WTC11 (cell line): ENCODE data around the gene ABHD11. TPM values are rescaled to one million over a fixed set of nuclear protein-coding genes. Genes with fewer than 3 reads are reported as not detected.

Experiments used
- ATAC-seq: fragments of 200-7000 bp; cut with Tn5 transposase; 2 replicates; pipeline ENCODE4 v1.10.0; 2021; ENCODE audit warnings: mild to moderate bottlenecking, moderate library complexity
- Bru-seq: library from RNA; stranded (reverse); fragments of 400-500 nt; gene quantifications from one replicate; lab custom pipeline; 2021; lab: Mats Ljungman, UMichigan
- CTCF ChIA-PET: fragments of 300-600 bp; sonication (Branson Sonifier 250); formaldehyde crosslinking; loops from one replicate; lab custom pipeline; 2021; ENCODE audit warnings: antibody characterized with exemption; lab: Charles Lee
- POLR2A ChIA-PET: fragments of 350-600 bp; sonication (Branson Sonifier 250); formaldehyde crosslinking; loops from one replicate; lab custom pipeline; 2021; ENCODE audit warnings: antibody characterized with exemption; lab: Charles Lee
- DNase-seq: peaks from one replicate; pipeline ENCODE4 v3.0.0; 2021; ENCODE audit warnings: low spot score
- H3K27ac Mint-ChIP-seq: 2 replicates; pipeline ENCODE4 v1.8.0; 2021; ENCODE audit warnings: mixed read lengths
- H3K27me3 Mint-ChIP-seq: 2 replicates; pipeline ENCODE4 v1.8.0; 2021; ENCODE audit warnings: low read depth, mild to moderate bottlenecking, moderate library complexity, mixed read lengths
- H3K36me3 Mint-ChIP-seq: 2 replicates; pipeline ENCODE4 v1.8.0; 2021; ENCODE audit warnings: mixed read lengths
- H3K4me1 Mint-ChIP-seq: 2 replicates; pipeline ENCODE4 v1.8.0; 2022; ENCODE audit warnings: mixed read lengths
- H3K4me3 Mint-ChIP-seq: 2 replicates; pipeline ENCODE4 v1.8.0; 2021; ENCODE audit warnings: mild to moderate bottlenecking, moderate library complexity, mixed read lengths
- H3K9me3 Mint-ChIP-seq: 2 replicates; pipeline ENCODE4 v1.8.0; 2021; ENCODE audit warnings: mixed read lengths
- CREB1 ChIP-seq: sonication (generic); formaldehyde crosslinking; IDR thresholded peaks from 2 replicates; pipeline ENCODE4 v1.8.0; 2023; ENCODE audit warnings: mild to moderate bottlenecking, missing genetic modification reagents
- CREM ChIP-seq: sonication (generic); formaldehyde crosslinking; IDR thresholded peaks from 2 replicates; pipeline ENCODE4 v1.8.1; 2022; ENCODE audit warnings: mild to moderate bottlenecking, missing genetic modification reagents, moderate library complexity
- ETV6 ChIP-seq: sonication (generic); formaldehyde crosslinking; IDR thresholded peaks from 2 replicates; pipeline ENCODE4 v1.8.1; 2022; ENCODE audit warnings: mild to moderate bottlenecking, missing genetic modification reagents
- FOXK1 ChIP-seq: sonication (generic); formaldehyde crosslinking; IDR thresholded peaks from 2 replicates; pipeline ENCODE4 v1.8.0; 2022; ENCODE audit warnings: mild to moderate bottlenecking, moderate library complexity, missing genetic modification reagents
- GABPB1 ChIP-seq: sonication (generic); formaldehyde crosslinking; IDR thresholded peaks from 2 replicates; pipeline ENCODE4 v1.8.1; 2023; ENCODE audit warnings: mild to moderate bottlenecking, missing genetic modification reagents
- NFE2L1 ChIP-seq: sonication (generic); formaldehyde crosslinking; IDR thresholded peaks from 2 replicates; pipeline ENCODE4 v1.8.1; 2023; ENCODE audit warnings: missing genetic modification reagents
- RELA ChIP-seq: sonication (generic); formaldehyde crosslinking; IDR thresholded peaks from 2 replicates; pipeline ENCODE4 v1.8.1; 2022; ENCODE audit warnings: missing genetic modification reagents, mild to moderate bottlenecking, borderline replicate concordance
- SMAD4 ChIP-seq: sonication (generic); formaldehyde crosslinking; IDR thresholded peaks from 2 replicates; pipeline ENCODE4 v1.8.0; 2022; ENCODE audit warnings: mild to moderate bottlenecking, missing genetic modification reagents
- SP1 ChIP-seq: sonication (generic); formaldehyde crosslinking; conservative IDR thresholded peaks from 2 replicates; pipeline ENCODE4 v1.8.1; 2022; ENCODE audit warnings: missing genetic modification reagents
- ZNF263 ChIP-seq: sonication (generic); formaldehyde crosslinking; IDR thresholded peaks from 2 replicates; pipeline ENCODE4 v1.8.1; 2022; ENCODE audit warnings: low read depth, mild to moderate bottlenecking, moderate library complexity, missing genetic modification reagents
- ZNF416 ChIP-seq: fragments of 250-450 bp; sonication (Bioruptor Pico); IDR thresholded peaks from 2 replicates; pipeline ENCODE4 v1.9.0; 2021; ENCODE audit warnings: mild to moderate bottlenecking, inconsistent platforms
- ZNF423 ChIP-seq: fragments of 250-450 bp; sonication (Bioruptor Pico); IDR thresholded peaks from 2 replicates; pipeline ENCODE4 v2.1.2; 2022; ENCODE audit warnings: mild to moderate bottlenecking, moderate library complexity
- long read RNA-seq, 3 experiments: library from RNA in 1 of 3; library from capped mRNA in 1 of 3; library from polyadenylated mRNA in 1 of 3; unstranded in 2 of 3; stranded (forward) in 1 of 3; transcript quantifications; one replicate each; pipeline ENCODE4 v2.0.0, GENCODE V29; 2021
- total RNA-seq: library from RNA; stranded (reverse); gene quantifications from 3 replicates; pipeline ENCODE4 v1.2.3, GENCODE V29; 2021
- TF ChIP-seq, protein P1 (sequence below): sonication (generic); formaldehyde crosslinking; IDR thresholded peaks from 2 replicates; pipeline ENCODE4 v1.8.0; 2023; ENCODE audit warnings: missing genetic modification reagents, mild to moderate bottlenecking, borderline replicate concordance
- TF ChIP-seq, protein P2 (sequence below): sonication (generic); formaldehyde crosslinking; IDR thresholded peaks from 2 replicates; pipeline ENCODE4 v1.8.1; 2022; ENCODE audit warnings: mild to moderate bottlenecking, missing genetic modification reagents, moderate library complexity, borderline replicate concordance
- TF ChIP-seq, protein P3 (sequence below): sonication (generic); formaldehyde crosslinking; IDR thresholded peaks from 2 replicates; pipeline ENCODE4 v1.8.0; 2022; ENCODE audit warnings: missing genetic modification reagents
- TF ChIP-seq, protein P4 (sequence below): sonication (generic); formaldehyde crosslinking; IDR thresholded peaks from 2 replicates; pipeline ENCODE4 v1.8.0; 2023; ENCODE audit warnings: mild to moderate bottlenecking, missing genetic modification reagents
- TF ChIP-seq, protein P5 (sequence below): sonication (generic); formaldehyde crosslinking; IDR thresholded peaks from 2 replicates; pipeline ENCODE4 v1.8.1; 2022; ENCODE audit warnings: low read depth, mild to moderate bottlenecking, moderate library complexity, missing genetic modification reagents, borderline replicate concordance
- TF ChIP-seq, protein P6 (sequence below): sonication (generic); formaldehyde crosslinking; IDR thresholded peaks from 2 replicates; pipeline ENCODE4 v1.8.0; 2023; ENCODE audit warnings: missing genetic modification reagents

The ABHD11 gene, protein sequence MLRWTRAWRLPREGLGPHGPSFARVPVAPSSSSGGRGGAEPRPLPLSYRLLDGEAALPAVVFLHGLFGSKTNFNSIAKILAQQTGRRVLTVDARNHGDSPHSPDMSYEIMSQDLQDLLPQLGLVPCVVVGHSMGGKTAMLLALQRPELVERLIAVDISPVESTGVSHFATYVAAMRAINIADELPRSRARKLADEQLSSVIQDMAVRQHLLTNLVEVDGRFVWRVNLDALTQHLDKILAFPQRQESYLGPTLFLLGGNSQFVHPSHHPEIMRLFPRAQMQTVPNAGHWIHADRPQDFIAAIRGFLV
- total RNA-seq: 23.8 to 27.6 TPM (median 26.5 TPM) in 3 replicates
- percentile 78 among the genes with signal in this experiment for Bru-seq, nascent RNA
- long read RNA-seq, experiment 1, transcript ABHD11-201 (6 exons, 1,483 nt): major isoform, 30 of 63 reads
- long read RNA-seq, experiment 1, partial matches to known transcripts: 12 of 63 reads
- long read RNA-seq, experiment 1, other reads (novel, unspliced or antisense): 14 of 63 reads
- long read RNA-seq, experiment 2, transcript ABHD11-201 (6 exons, 1,483 nt): major isoform, 10 of 19 reads
- long read RNA-seq, experiment 2, partial matches to known transcripts: 2 of 19 reads
- long read RNA-seq, experiment 2, other reads (novel, unspliced or antisense): 3 of 19 reads
- long read RNA-seq, experiment 3, transcript ABHD11-201 (6 exons, 1,483 nt): major isoform, 12 of 30 reads
- long read RNA-seq, experiment 3, transcript ABHD11-203 (5 exons, 812 nt): minor isoform, 6 of 30 reads
- long read RNA-seq, experiment 3, partial matches to known transcripts: 3 of 30 reads
- long read RNA-seq, experiment 3, other reads (novel, unspliced or antisense): 8 of 30 reads

DNA sequence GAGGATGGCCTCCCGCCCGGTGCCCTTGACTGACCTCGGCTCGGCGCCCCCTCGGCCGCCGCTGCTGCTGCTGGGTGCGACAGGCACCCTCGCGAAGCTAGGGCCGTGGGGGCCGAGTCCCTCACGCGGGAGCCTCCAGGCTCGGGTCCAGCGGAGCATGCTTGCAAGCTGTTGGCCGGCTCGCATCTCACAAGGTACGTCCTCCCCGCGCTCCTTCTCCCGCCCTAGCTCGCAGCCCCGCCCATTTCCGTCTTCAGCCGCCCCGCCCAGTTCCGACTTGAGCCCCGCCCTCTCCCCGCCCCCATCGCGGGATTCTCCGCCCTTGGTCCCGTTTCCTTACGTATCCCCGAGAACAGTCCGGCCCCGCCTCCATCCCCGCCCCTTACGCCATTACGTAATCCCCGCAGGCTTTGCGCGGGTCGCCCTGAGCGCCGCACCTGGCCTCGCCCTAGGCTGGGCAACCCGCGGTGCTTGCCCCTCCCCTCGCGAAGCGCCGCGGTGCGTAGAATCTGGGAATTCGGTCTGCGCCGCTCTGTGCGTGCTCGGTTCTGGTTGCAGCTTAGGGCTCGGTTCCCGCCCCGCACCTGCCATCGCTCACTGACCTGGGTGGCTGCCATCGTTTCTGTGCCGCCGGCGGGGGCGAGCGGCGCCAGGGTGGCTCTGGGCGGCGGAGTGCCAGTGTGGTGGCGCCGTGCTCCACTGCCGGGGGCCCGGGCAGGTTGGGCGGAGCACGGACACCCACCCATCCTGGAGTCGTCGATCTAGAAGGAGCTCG is at the start of gene ABHD11:
Gene ABHD11, minus strand, starts transcription at position 191 of the 775 bp plus-strand sequence. Its CDS starts 32 bp downstream, at position 159.
- ATAC-seq: peak; percentile 61
- H3K4me1 Mint-ChIP-seq: peaks cover 37% of the 10 kb centered on the region
- H3K27ac Mint-ChIP-seq: peak within 1 kb of the TSS; percentile 98
- peak within 1 kb of the TSS; percentile 93 for H3K4me3 Mint-ChIP-seq
- H3K27me3 Mint-ChIP-seq: peaks cover 28% of the 10 kb centered on the region
- DNase-seq: peak; percentile 98
- ChIA-PET POLR2A (interaction anchor here (0.5 to 7.5 kb wide), 19 partner anchors 13 to 218 kb away, joined by 3 to 91 read pairs (median 4); partner anchors contain the start of genes CLDN3, CLDN4 and METTL27), CTCF (interaction anchor here (0.6 to 4.5 kb wide), 13 partner anchors 13 to 342 kb away, joined by 3 to 22 read pairs (median 4); partner anchors contain the start of gene CLDN3)
- peaks cover 11% of the 10 kb centered on the region for H3K36me3 Mint-ChIP-seq
- H3K9me3 Mint-ChIP-seq: peaks cover 3% of the 10 kb centered on the region
- TF ChIP-seq CREB1 (CRISPR knock-in tag) (0 out of 2 replicates have a peak, but pooled peaks have one; percentile 47), SMAD4 (CRISPR knock-in tag) (no peak), ZNF416 (CRISPR knock-in tag) (0 out of 2 replicates have a peak, but pooled peaks have one; percentile 55), ZNF423 (CRISPR knock-in tag) (peak; percentile 54; the same call in 1 of the 2 replicates), ZNF263 (0 out of 2 replicates have a peak, but pooled peaks have one; percentile 46), NFE2L1 (peak; percentile 82; the same call in 1 of the 2 replicates), GABPB1 (CRISPR knock-in tag) (peak; percentile 86), SP1 (CRISPR knock-in tag) (peak; percentile 97), ETV6 (peak; percentile 83; the same call in 1 of the 2 replicates), FOXK1 (CRISPR knock-in tag) (peak; percentile 62; the same call in 1 of the 2 replicates), CREM (CRISPR knock-in tag) (0 out of 2 replicates have a peak, but pooled peaks have one; percentile 60), RELA (CRISPR knock-in tag) (no peak)
- TF ChIP-seq, protein P1, sequence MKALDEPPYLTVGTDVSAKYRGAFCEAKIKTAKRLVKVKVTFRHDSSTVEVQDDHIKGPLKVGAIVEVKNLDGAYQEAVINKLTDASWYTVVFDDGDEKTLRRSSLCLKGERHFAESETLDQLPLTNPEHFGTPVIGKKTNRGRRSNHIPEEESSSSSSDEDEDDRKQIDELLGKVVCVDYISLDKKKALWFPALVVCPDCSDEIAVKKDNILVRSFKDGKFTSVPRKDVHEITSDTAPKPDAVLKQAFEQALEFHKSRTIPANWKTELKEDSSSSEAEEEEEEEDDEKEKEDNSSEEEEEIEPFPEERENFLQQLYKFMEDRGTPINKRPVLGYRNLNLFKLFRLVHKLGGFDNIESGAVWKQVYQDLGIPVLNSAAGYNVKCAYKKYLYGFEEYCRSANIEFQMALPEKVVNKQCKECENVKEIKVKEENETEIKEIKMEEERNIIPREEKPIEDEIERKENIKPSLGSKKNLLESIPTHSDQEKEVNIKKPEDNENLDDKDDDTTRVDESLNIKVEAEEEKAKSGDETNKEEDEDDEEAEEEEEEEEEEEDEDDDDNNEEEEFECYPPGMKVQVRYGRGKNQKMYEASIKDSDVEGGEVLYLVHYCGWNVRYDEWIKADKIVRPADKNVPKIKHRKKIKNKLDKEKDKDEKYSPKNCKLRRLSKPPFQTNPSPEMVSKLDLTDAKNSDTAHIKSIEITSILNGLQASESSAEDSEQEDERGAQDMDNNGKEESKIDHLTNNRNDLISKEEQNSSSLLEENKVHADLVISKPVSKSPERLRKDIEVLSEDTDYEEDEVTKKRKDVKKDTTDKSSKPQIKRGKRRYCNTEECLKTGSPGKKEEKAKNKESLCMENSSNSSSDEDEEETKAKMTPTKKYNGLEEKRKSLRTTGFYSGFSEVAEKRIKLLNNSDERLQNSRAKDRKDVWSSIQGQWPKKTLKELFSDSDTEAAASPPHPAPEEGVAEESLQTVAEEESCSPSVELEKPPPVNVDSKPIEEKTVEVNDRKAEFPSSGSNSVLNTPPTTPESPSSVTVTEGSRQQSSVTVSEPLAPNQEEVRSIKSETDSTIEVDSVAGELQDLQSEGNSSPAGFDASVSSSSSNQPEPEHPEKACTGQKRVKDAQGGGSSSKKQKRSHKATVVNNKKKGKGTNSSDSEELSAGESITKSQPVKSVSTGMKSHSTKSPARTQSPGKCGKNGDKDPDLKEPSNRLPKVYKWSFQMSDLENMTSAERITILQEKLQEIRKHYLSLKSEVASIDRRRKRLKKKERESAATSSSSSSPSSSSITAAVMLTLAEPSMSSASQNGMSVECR (CRISPR knock-in tag): peak; percentile 27; the same call in 1 of the 2 replicates
- TF ChIP-seq, protein P2, sequence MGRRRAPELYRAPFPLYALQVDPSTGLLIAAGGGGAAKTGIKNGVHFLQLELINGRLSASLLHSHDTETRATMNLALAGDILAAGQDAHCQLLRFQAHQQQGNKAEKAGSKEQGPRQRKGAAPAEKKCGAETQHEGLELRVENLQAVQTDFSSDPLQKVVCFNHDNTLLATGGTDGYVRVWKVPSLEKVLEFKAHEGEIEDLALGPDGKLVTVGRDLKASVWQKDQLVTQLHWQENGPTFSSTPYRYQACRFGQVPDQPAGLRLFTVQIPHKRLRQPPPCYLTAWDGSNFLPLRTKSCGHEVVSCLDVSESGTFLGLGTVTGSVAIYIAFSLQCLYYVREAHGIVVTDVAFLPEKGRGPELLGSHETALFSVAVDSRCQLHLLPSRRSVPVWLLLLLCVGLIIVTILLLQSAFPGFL (CRISPR knock-in tag): no peak
- TF ChIP-seq, protein P3, sequence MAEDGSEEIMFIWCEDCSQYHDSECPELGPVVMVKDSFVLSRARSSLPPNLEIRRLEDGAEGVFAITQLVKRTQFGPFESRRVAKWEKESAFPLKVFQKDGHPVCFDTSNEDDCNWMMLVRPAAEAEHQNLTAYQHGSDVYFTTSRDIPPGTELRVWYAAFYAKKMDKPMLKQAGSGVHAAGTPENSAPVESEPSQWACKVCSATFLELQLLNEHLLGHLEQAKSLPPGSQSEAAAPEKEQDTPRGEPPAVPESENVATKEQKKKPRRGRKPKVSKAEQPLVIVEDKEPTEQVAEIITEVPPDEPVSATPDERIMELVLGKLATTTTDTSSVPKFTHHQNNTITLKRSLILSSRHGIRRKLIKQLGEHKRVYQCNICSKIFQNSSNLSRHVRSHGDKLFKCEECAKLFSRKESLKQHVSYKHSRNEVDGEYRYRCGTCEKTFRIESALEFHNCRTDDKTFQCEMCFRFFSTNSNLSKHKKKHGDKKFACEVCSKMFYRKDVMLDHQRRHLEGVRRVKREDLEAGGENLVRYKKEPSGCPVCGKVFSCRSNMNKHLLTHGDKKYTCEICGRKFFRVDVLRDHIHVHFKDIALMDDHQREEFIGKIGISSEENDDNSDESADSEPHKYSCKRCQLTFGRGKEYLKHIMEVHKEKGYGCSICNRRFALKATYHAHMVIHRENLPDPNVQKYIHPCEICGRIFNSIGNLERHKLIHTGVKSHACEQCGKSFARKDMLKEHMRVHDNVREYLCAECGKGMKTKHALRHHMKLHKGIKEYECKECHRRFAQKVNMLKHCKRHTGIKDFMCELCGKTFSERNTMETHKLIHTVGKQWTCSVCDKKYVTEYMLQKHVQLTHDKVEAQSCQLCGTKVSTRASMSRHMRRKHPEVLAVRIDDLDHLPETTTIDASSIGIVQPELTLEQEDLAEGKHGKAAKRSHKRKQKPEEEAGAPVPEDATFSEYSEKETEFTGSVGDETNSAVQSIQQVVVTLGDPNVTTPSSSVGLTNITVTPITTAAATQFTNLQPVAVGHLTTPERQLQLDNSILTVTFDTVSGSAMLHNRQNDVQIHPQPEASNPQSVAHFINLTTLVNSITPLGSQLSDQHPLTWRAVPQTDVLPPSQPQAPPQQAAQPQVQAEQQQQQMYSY: peak; percentile 41
- TF ChIP-seq, protein P4, sequence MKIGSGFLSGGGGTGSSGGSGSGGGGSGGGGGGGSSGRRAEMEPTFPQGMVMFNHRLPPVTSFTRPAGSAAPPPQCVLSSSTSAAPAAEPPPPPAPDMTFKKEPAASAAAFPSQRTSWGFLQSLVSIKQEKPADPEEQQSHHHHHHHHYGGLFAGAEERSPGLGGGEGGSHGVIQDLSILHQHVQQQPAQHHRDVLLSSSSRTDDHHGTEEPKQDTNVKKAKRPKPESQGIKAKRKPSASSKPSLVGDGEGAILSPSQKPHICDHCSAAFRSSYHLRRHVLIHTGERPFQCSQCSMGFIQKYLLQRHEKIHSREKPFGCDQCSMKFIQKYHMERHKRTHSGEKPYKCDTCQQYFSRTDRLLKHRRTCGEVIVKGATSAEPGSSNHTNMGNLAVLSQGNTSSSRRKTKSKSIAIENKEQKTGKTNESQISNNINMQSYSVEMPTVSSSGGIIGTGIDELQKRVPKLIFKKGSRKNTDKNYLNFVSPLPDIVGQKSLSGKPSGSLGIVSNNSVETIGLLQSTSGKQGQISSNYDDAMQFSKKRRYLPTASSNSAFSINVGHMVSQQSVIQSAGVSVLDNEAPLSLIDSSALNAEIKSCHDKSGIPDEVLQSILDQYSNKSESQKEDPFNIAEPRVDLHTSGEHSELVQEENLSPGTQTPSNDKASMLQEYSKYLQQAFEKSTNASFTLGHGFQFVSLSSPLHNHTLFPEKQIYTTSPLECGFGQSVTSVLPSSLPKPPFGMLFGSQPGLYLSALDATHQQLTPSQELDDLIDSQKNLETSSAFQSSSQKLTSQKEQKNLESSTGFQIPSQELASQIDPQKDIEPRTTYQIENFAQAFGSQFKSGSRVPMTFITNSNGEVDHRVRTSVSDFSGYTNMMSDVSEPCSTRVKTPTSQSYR: no peak
- TF ChIP-seq, protein P5, sequence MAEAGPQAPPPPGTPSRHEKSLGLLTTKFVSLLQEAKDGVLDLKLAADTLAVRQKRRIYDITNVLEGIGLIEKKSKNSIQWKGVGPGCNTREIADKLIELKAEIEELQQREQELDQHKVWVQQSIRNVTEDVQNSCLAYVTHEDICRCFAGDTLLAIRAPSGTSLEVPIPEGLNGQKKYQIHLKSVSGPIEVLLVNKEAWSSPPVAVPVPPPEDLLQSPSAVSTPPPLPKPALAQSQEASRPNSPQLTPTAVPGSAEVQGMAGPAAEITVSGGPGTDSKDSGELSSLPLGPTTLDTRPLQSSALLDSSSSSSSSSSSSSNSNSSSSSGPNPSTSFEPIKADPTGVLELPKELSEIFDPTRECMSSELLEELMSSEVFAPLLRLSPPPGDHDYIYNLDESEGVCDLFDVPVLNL (CRISPR knock-in tag): peak; percentile 47; the same call in 1 of the 2 replicates
- TF ChIP-seq, protein P6, sequence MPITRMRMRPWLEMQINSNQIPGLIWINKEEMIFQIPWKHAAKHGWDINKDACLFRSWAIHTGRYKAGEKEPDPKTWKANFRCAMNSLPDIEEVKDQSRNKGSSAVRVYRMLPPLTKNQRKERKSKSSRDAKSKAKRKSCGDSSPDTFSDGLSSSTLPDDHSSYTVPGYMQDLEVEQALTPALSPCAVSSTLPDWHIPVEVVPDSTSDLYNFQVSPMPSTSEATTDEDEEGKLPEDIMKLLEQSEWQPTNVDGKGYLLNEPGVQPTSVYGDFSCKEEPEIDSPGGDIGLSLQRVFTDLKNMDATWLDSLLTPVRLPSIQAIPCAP: no peak
